H1 (cell line): Measurements from ENCODE around the gene PTF1A. TPM values are rescaled to one million over a fixed set of nuclear protein-coding genes. Genes with fewer than 3 reads are reported as not detected.

ENCODE experiments used
- CTCF ChIA-PET: fragments of 300-600 bp; sonication (Branson Sonifier 250); formaldehyde crosslinking; loops from one replicate; lab custom pipeline; 2021; ENCODE audit not compliant: partially characterized antibody; lab: Charles Lee
- POLR2A ChIA-PET: fragments of 300-600 bp; sonication (Branson Sonifier 250); formaldehyde crosslinking; loops from one replicate; lab custom pipeline; 2021; ENCODE audit warnings: inconsistent platforms; ENCODE audit not compliant: partially characterized antibody; lab: Charles Lee
- DNase-seq, 2 experiments: peaks; one replicate each; pipeline versions ENCODE4 v3.0.0 to v3.0.0-alpha.2; 2010 to 2022; ENCODE audit warnings: low spot score in 2 of 2, low read depth in 1 of 2, mixed read lengths in 1 of 2
- FAIRE-seq: peaks from 2 replicates; lab custom pipeline; 2011; peaks lifted over from hg19 to GRCh38; lab: Jason Lieb, UNC
- H2AFZ ChIP-seq: 2 replicates; pipeline ENCODE4 v1.8.1; 2012; ENCODE audit warnings: low read length, inconsistent platforms
- H2AK5ac ChIP-seq: 2 replicates; pipeline ENCODE4 v1.6.1; 2013; ENCODE audit warnings: low read depth, low read length
- H2BK120ac ChIP-seq: replicated peaks from 2 replicates; pipeline ENCODE3; 2013; ENCODE audit warnings: low read depth, low read length, inconsistent platforms
- H2BK12ac ChIP-seq: 2 replicates; pipeline ENCODE4 v1.6.1; 2013; ENCODE audit warnings: low read depth, low read length
- H2BK15ac ChIP-seq: 2 replicates; pipeline ENCODE4 v1.6.1; 2013; ENCODE audit warnings: low read length
- H2BK20ac ChIP-seq: 2 replicates; pipeline ENCODE4 v1.6.1; 2013; ENCODE audit warnings: low read length
- H2BK5ac ChIP-seq: 2 replicates; pipeline ENCODE4 v1.6.1; 2013; ENCODE audit warnings: low read depth, low read length
- H3K14ac ChIP-seq: 2 replicates; pipeline ENCODE4 v1.6.1; 2013; ENCODE audit warnings: inconsistent platforms; ENCODE audit not compliant: insufficient read length
- H3K18ac ChIP-seq: 2 replicates; pipeline ENCODE4 v1.6.1; 2013; ENCODE audit warnings: low read length; ENCODE audit errors: extremely low read depth
- H3K23ac ChIP-seq: 2 replicates; pipeline ENCODE4 v1.6.1; 2013; ENCODE audit warnings: inconsistent platforms; ENCODE audit not compliant: insufficient read length
- H3K23me2 ChIP-seq: 2 replicates; pipeline ENCODE4 v1.6.1; 2013; ENCODE audit warnings: low read depth, low read length
- H3K27ac ChIP-seq: 2 replicates; pipeline ENCODE4 v1.6.1; 2011; ENCODE audit warnings: low read depth, low read length, inconsistent platforms
- H3K27me3 ChIP-seq, 4 experiments: replicated peaks in 1 of 4; 1 replicate in 1 of 4; 2 replicates in 3 of 4; pipeline versions ENCODE4 v1.6.1 to v1.8.1; 2011 to 2013; ENCODE audit warnings: low read length in 3 of 4, mild to moderate bottlenecking in 3 of 4, inconsistent platforms in 2 of 4, mixed read lengths in 2 of 4, moderate library complexity in 1 of 4; ENCODE audit not compliant: control insufficient read depth in 3 of 4, insufficient read depth in 3 of 4; ENCODE audit errors: extremely low read depth in 1 of 4
- H3K36me3 ChIP-seq, 4 experiments: 2 replicates each; pipeline versions ENCODE4 v1.6.1 to v1.8.1; 2011 to 2013; ENCODE audit warnings: mild to moderate bottlenecking in 4 of 4, low read length in 3 of 4, moderate library complexity in 2 of 4, control low read depth in 1 of 4, inconsistent platforms in 1 of 4; ENCODE audit not compliant: insufficient read depth in 4 of 4, control insufficient read depth in 2 of 4
- H3K4ac ChIP-seq: replicated peaks from 2 replicates; pipeline ENCODE3; 2013; ENCODE audit warnings: low read length, low read depth, mixed read lengths, inconsistent platforms; ENCODE audit not compliant: insufficient read length
- H3K4me1 ChIP-seq, 4 experiments: replicated peaks in 1 of 4; 1 replicate in 1 of 4; 2 replicates in 3 of 4; pipeline versions ENCODE4 v1.6.1 to v1.8.1; 2011 to 2013; ENCODE audit warnings: low read length in 3 of 4, inconsistent platforms in 2 of 4, mixed read lengths in 1 of 4; ENCODE audit not compliant: insufficient read depth in 4 of 4, control insufficient read depth in 3 of 4
- H3K4me2 ChIP-seq, 2 experiments: 2 replicates each; pipeline versions ENCODE4 v1.6.1 to v1.8.1; 2011 to 2013; ENCODE audit warnings: low read depth in 2 of 2, low read length in 2 of 2, control low read depth in 1 of 2, inconsistent platforms in 1 of 2, mild to moderate bottlenecking in 1 of 2; ENCODE audit not compliant: insufficient read depth in 1 of 2
- H3K4me3 ChIP-seq, 4 experiments: fragments of 200-600, 300-600 bp in 1 of 4; sonication (generic), shearing (Covaris generic), sonication (Bioruptor Twin) in 1 of 4; 2 replicates each; pipeline versions ENCODE4 v1.5.1 to v1.8.1; 2011 to 2016; ENCODE audit warnings: low read length in 4 of 4, low read depth in 3 of 4, control low read depth in 2 of 4, inconsistent platforms in 2 of 4, mild to moderate bottlenecking in 2 of 4, mixed read lengths in 1 of 4, moderate library complexity in 1 of 4; ENCODE audit not compliant: insufficient read depth in 2 of 4; ENCODE audit errors: extremely low read depth in 1 of 4
- H3K56ac ChIP-seq: replicated peaks from 2 replicates; pipeline ENCODE3; 2013; ENCODE audit warnings: low read depth, mild to moderate bottlenecking, mixed read lengths, low read length, inconsistent platforms; ENCODE audit not compliant: insufficient read length
- H3K79me1 ChIP-seq: 2 replicates; pipeline ENCODE4 v1.6.1; 2013; ENCODE audit warnings: low read depth, low read length, control low read depth
- H3K79me2 ChIP-seq, 2 experiments: 2 replicates each; pipeline versions ENCODE4 v1.6.1 to v1.8.1; 2012 to 2013; ENCODE audit warnings: low read length in 2 of 2, mild to moderate bottlenecking in 2 of 2, inconsistent platforms in 1 of 2; ENCODE audit not compliant: insufficient read depth in 2 of 2, control insufficient read depth in 1 of 2
- H3K9ac ChIP-seq, 4 experiments: replicated peaks in 1 of 4; 1 replicate in 1 of 4; 2 replicates in 3 of 4; pipeline versions ENCODE4 v1.6.1 to v1.8.1; 2011 to 2013; ENCODE audit warnings: low read depth in 3 of 4, low read length in 3 of 4, control low read depth in 2 of 4, mild to moderate bottlenecking in 2 of 4, moderate library complexity in 2 of 4, inconsistent platforms in 1 of 4; ENCODE audit errors: extremely low read depth in 1 of 4
- H3K9me3 ChIP-seq, 2 experiments: 2 replicates each; pipeline versions ENCODE4 v1.6.1 to v1.8.1; 2012 to 2013; ENCODE audit warnings: mild to moderate bottlenecking in 2 of 2, moderate library complexity in 2 of 2, control low read depth in 1 of 2, inconsistent platforms in 1 of 2, low read depth in 1 of 2, low read length in 1 of 2, mixed read lengths in 1 of 2; ENCODE audit not compliant: insufficient read depth in 2 of 2
- H4K20me1 ChIP-seq, 2 experiments: replicated peaks in 1 of 2; 2 replicates each; pipeline versions ENCODE3 to v1.8.1; 2011 to 2013; ENCODE audit warnings: inconsistent platforms in 2 of 2, low read length in 2 of 2, mild to moderate bottlenecking in 1 of 2; ENCODE audit not compliant: insufficient read depth in 2 of 2, control insufficient read depth in 1 of 2
- H4K5ac ChIP-seq: 2 replicates; pipeline ENCODE4 v1.6.1; 2013; ENCODE audit warnings: low read length, low read depth, mixed read lengths, inconsistent platforms; ENCODE audit not compliant: insufficient read length
- H4K8ac ChIP-seq: 2 replicates; pipeline ENCODE4 v1.8.0; 2013; ENCODE audit warnings: mild to moderate bottlenecking, moderate library complexity, low read length, inconsistent platforms; ENCODE audit not compliant: insufficient read depth; ENCODE audit errors: extremely low read depth
- H4K91ac ChIP-seq: replicated peaks from 2 replicates; pipeline ENCODE3; 2013; ENCODE audit warnings: low read length, mixed read lengths, inconsistent platforms; ENCODE audit not compliant: insufficient read length
- ASH2L ChIP-seq: fragments of 200-600, 300-600 bp; sonication (generic); IDR thresholded peaks from one replicate; pipeline ENCODE4 v1.7.1; 2017; ENCODE audit warnings: low read length
- CHD2 ChIP-seq: IDR thresholded peaks from 2 replicates; pipeline ENCODE4 v1.6.1; 2012; ENCODE audit warnings: low read length, improper control_type of control experiment
- CTBP2 ChIP-seq: IDR thresholded peaks from 2 replicates; pipeline ENCODE4 v1.7.0; 2011; ENCODE audit warnings: borderline replicate concordance, mild to moderate bottlenecking, moderate library complexity, mixed read lengths, low read length; ENCODE audit not compliant: insufficient read depth, insufficient read length
- FOSL1 ChIP-seq: IDR thresholded peaks from 2 replicates; pipeline ENCODE4 v1.6.1; 2011; ENCODE audit warnings: mild to moderate bottlenecking, low read depth, low read length, moderate library complexity; ENCODE audit not compliant: insufficient read depth
- GABPA ChIP-seq: IDR thresholded peaks from 2 replicates; pipeline ENCODE4 v1.6.1; 2011; ENCODE audit warnings: mild to moderate bottlenecking, low read length, moderate library complexity, borderline replicate concordance; ENCODE audit not compliant: insufficient read depth
- NANOG ChIP-seq: IDR thresholded peaks from 2 replicates; pipeline ENCODE4 v1.6.1; 2011; ENCODE audit warnings: low read length, low read depth, mild to moderate bottlenecking, inconsistent platforms; ENCODE audit not compliant: insufficient read depth, poor library complexity, severe bottlenecking
- RNF2 ChIP-seq: fragments of 200-900, 300-1000 bp; sonication (generic); IDR thresholded peaks from 2 replicates; pipeline ENCODE4 v1.7.1; 2016; ENCODE audit warnings: borderline replicate concordance, low read depth, mild to moderate bottlenecking, antibody characterized with exemption, low read length; ENCODE audit not compliant: poor library complexity, severe bottlenecking; ENCODE audit errors: missing control alignments
- SIRT6 ChIP-seq: IDR thresholded peaks from one replicate; pipeline ENCODE4 v1.7.1; 2012; ENCODE audit warnings: low read length, inconsistent platforms
- TAF1 ChIP-seq: IDR thresholded peaks from 2 replicates; pipeline ENCODE4 v1.6.1; 2011; ENCODE audit warnings: mild to moderate bottlenecking, low read depth, low read length
- TEAD4 ChIP-seq: IDR thresholded peaks from 2 replicates; pipeline ENCODE4 v1.6.1; 2012; ENCODE audit warnings: low read depth, low read length, inconsistent platforms, mixed read lengths
- WGBS, 2 experiments: shearing (Covaris generic) in 1 of 2; methylation state at CpG; one replicate each; pipeline versions ENCODE4 v1.1.6 to v1.1.7; 2013 to 2015; ENCODE audit warnings: low lambda C conversion rate in 2 of 2, mixed read lengths in 2 of 2, inconsistent platforms in 1 of 2, low coverage in 1 of 2, missing lambda C conversion rate in 1 of 2; ENCODE audit not compliant: insufficient replicate concordance in 2 of 2, insufficient coverage in 1 of 2, insufficient read length in 1 of 2; ENCODE audit errors: extremely low coverage in 1 of 2, missing lambda C conversion rate in 1 of 2; 5-methylcytosine and 5-hydroxymethylcytosine counted together
- polyA plus RNA-seq, 7 experiments: library from polyadenylated mRNA; depleted of rRNA in 3 of 7; stranded (reverse) in 5 of 7; unstranded in 2 of 7; fragments of >200 nt in 5 of 7; fragments of 200-250 nt in 2 of 7; gene quantifications; 1 replicate in 5 of 7; 2 replicates in 1 of 7; 4 replicates in 1 of 7; pipeline versions ENCODE4 v1.2.1 to v1.2.3, GENCODE V29; 2011 to 2013; ENCODE audit warnings: missing spikeins in 2 of 7, mixed read lengths in 2 of 7
- total RNA-seq: library from RNA; stranded (reverse); fragmentation: NEBNext Ultra II Directional; extraction: Animal tissue kit (Norgen Biotek cat#: 25700); gene quantifications from 2 replicates; pipeline ENCODE4 v1.2.1, GENCODE V29; 2021

PTF1A gene
- total and polyA plus RNA-seq, 2 of the 8 experiments (the other 6 are each of a cell fraction or from before 2014, with no cell fraction given), result not detected

DNA sequence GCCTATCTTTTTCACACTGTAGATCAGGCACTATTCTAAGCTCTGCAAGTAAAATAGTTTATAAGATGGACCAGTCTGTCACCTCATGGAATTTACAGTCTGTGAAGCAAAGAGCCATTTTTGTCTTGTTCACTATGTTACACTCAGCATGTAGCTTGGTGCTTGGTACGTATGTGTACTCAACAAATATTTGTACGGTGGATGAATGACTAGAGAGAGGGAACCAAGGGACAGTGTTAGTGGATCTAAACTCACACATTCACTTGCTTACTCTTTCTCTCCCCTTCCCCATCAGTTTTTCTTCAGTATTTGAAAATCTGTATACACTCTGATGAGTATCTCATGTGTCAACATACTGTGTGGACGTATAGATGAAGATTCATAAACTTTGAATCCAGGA lies 45.9 kb downstream of the PTF1A start:
- ChIA-PET CTCF (interaction anchor here (0.7 kb wide), 1 partner anchor 80 kb away, joined by 3 read pairs; no protein-coding TSS in a partner anchor), POLR2A (no interaction called here)
- Histone ChIP-seq H3K56ac (no peak overlapping the region), H2BK12ac (no peak overlapping the region), H3K23ac (no peak overlapping the region), H3K79me2 (no peaks in the 10 kb centered on the region), H3K27me3 (no peaks in the 10 kb centered on the region), H3K4ac (no peak overlapping the region), H3K27ac (no peak overlapping the region), H3K4me3 (no peak overlapping the region), H3K18ac (no peak overlapping the region), H4K8ac (no peak overlapping the region), H3K23me2 (no peaks in the 10 kb centered on the region), H4K20me1 (no peaks in the 10 kb centered on the region), H3K9me3 (no peaks in the 10 kb centered on the region), H2AFZ (no peak overlapping the region), H3K36me3 (no peaks in the 10 kb centered on the region), H2BK20ac (no peak overlapping the region), H4K91ac (no peak overlapping the region), H2BK15ac (no peak overlapping the region), H2BK5ac (no peak overlapping the region), H2AK5ac (no peak overlapping the region), H4K5ac (no peak overlapping the region), H2BK120ac (no peak overlapping the region), H3K4me2 (no peak overlapping the region), H3K14ac (no peak overlapping the region), H3K79me1 (no peaks in the 10 kb centered on the region), H3K9ac (no peak overlapping the region), H3K4me1 (no peaks in the 10 kb centered on the region)
- FAIRE-seq, result no peak
- 89% methylated on average over 3 of the region's 3 CpGs; no CpG with 5 or more reads in 1 of the 2 experiments for WGBS, 2 experiments
- no peak for TF ChIP-seq CTBP2
- no peak for TF ChIP-seq TEAD4
- no peak for TF ChIP-seq NANOG
- no peak for TF ChIP-seq SIRT6
- TF ChIP-seq CHD2, result no peak
- no peak for TF ChIP-seq ASH2L
- no peak for TF ChIP-seq GABPA
- no peak for TF ChIP-seq TAF1
- no peak for TF ChIP-seq FOSL1
- no peak for TF ChIP-seq RNF2
- DNase-seq, result no peak
